ENCODE results near the gene ZNF341. TPM values are rescaled to one million over a fixed set of nuclear protein-coding genes. Genes with fewer than 3 reads are reported as not detected.

Gene ZNF341
- total RNA-seq, 1 donor from 2014 or later: 0.77 TPM

DNA sequence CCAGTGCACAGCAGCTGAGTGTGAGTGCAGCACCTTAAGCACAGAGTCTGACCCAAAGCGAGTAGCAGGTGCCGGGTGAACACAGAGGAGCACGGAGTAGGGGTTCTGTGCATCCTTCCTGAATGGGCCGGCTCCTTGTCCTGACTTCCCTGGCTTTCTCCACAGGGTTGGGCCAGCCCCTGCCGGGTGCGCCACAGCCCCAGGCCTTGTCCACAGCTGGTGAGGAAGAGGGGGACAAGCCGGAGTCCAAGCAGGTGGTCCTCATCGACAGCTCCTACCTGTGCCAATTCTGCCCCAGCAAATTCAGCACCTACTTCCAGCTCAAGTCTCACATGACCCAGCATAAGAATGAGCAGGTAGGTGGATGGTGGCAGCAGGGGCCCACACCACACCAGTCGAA, 34.9 kb downstream of the ZNF341 start:
- no peak for DNase-seq (ENCODE audit: low read depth in 2 of 2)

DNA sequence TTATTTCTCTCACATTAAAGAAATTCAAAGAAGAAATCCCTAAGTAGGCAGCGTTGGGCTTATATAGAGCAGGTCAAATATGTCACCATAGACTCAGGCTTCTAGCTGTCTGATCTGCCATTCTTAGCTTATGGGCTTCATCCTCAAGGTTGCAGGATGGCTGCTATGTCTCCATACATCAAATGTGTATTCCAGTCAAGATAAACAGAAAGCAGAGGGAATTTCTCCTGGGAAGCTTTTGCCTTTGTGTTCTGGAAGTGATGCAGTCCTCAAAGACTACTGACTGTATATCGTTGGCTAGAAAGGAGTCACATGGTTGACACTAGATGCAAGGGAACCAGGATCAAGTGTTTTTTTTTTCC, 36.0 kb downstream of the ZNF341 start:
- DNase-seq (ENCODE audit: low read depth in 2 of 2): no peak

DNA sequence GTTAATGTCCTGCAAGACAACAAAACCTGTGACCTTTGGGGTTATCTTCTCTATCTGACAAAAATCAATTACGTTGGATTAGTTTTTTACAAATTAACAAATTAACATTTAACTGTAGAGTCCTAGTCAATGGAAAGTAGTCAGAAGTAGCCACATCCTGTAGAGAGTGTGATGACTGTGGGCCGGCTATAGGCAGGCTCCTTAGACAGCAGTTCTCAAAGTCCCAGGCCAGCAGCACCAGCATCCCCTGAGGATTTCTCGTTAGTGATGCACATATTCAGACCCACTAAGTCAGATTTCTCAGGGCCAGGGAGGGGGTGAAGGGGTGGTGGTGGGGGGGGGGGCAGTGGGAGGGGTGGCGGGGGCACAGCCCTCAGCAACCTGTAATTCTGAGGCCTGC, 37.2 kb downstream of the ZNF341 start:
- no peak for DNase-seq (ENCODE audit: low read depth in 2 of 2)

GRCh38 chr20:33770005-33770404, 38.2 kb downstream of the ZNF341 start:
- DNase-seq (ENCODE audit: low read depth in 2 of 2): no peak

DNA sequence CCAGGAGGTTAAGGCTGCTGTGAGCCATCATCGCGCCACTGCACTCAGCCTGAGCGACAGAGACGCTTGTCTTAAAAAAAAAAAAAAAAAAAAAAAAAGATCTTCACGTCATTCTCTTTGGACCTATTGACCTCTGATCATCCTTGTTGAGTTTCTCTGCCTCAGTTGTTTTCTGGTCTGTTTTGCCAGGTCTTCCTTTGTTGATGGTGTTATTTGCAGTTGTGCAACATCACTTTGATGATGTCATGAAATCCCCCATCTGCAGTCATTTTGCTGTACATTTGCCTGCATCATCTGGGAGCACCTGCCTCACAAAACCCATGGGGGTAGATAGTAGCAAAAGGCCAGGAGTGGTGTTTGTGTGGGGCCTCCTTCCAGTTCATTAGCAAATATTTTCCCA, 40.1 kb downstream of the ZNF341 start:
- DNase-seq (ENCODE audit: low read depth in 2 of 2): no peak

GRCh38 chr20:33772439-33772838, 40.6 kb downstream of the ZNF341 start:
- no peak for DNase-seq (ENCODE audit: low read depth in 2 of 2)

DNA sequence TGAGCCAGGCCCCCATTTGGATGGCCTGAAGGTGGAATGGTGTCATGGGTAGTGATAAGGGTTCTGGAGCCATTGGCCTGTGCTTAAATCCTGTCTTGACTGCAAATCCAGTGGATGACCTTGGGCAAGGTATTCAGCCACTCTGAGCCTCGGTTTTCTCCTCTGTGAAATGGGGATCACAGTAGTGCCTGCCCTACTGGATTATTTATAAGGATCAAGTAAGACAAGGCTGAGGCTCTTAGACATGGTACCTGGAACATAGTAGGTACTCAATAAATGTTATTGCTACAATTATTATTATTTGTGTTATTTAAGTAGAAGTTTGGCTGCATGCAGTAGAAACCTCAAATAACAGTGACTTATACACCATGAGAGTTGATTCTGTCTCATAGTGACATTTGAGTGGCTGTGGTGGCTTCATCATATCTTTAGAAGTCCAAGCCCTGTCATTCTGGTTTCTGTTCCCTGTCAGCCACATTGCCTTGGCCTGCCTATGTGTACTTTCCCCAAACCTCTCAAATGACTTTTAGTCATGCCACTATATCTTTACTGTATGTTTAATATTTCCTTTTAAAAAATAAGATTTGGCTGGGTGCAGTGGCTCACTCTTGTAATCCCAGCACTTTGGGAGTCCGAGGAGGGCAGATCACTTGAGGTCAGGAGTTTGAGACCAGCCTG, 41.8 kb downstream of the ZNF341 start:
- DNase-seq (ENCODE audit: low read depth in 2 of 2): no peak

DNA sequence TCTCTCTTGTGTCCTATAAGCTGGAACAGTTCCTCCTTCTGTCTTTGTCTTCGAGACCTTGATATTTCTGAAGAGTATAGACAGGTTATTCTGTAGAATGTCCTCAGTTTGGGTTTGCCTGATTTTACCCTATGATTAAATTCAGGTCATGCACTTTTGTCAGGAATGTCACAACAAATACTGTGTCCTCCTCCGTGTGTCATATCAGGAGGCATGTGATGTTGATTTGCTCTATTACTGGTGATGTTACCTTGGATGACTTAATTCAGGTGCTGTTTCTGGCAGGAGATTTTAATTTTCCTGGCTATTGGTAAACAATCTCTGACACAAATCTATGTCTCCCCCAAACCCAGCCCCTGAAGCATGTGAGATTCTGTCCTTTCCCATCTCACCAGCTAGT, 46.0 kb downstream of the ZNF341 start:
- no peak for DNase-seq (ENCODE audit: low read depth in 2 of 2)

GRCh38 chr20:33781133-33781532, 49.3 kb downstream of the ZNF341 start:
- no peak for DNase-seq (ENCODE audit: low read depth in 2 of 2)

DNA sequence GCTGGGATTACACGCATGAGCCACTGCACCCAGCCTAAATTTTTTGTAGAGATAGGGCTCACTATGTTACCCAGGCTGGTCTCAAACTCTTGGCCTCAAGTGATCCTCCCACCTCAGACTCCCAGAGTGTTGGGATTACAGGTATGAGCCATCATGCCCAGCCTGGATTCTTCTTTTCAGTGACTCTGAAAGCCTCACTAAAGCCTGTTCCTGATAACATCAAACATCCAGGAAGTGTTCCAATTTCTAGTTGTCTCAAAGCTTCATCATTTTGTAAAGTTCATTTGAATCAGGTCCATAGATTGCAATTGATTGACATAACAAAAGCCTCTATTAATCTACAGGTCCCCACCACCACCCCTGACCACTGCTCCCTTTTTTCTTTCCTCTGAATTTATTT, 50.1 kb downstream of the ZNF341 start:
- no peak for DNase-seq (ENCODE audit: low read depth in 2 of 2)

GRCh38 chr20:33783256-33783655, 51.5 kb downstream of the ZNF341 start:
- DNase-seq (ENCODE audit: low read depth in 2 of 2): no peak

GRCh38 chr20:33783818-33784217, 52.0 kb downstream of the ZNF341 start:
- DNase-seq (ENCODE audit: low read depth in 2 of 2): no peak

- no peak for DNase-seq (ENCODE audit: low read depth in 2 of 2)
Measured at GRCh38 chr20:33784225-33784624, 52.4 kb downstream of the ZNF341 start.

- no peak for DNase-seq (ENCODE audit: low read depth in 2 of 2)
Measured at GRCh38 chr20:33785503-33785902, 53.7 kb downstream of the ZNF341 start.

GRCh38 chr20:33787253-33787891, 55.6 kb downstream of the ZNF341 start:
- DNase-seq (ENCODE audit: low read depth in 2 of 2): peak in 1 of 2 donors; percentile 76

DNA sequence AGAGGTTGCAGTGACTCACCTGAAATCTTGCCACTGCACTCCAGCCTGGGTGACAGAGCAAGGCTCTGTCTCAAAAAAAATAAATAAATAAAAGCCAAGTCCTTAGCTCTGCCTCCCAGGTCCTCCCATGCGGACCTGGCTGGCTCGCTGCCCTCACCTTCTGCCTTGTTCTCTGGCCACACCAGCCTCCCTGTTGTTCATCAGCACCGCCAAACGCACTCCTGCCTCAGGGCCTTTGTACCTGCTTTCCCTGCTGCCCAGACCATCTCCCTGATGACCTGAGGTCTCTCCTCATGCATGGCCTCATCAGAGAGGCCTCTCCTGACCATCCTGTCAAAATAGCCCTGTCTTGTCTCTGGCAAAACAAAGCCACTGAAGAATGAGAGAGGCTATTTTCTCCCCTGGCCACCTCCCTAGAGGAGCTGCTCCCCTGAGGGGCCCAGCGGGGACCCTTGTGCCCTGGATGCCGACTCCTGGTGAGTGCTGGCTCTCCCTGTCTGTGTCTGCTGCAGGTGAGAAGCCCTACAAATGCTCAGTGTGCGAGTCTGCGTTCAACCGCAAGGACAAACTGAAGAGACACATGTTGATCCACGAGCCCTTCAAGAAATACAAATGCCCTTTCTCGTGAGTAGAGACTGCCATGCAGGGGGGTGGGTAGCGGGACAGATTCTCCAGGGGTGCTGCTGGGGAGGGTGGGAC, 56.7 kb downstream of the ZNF341 start:
- DNase-seq (ENCODE audit: low read depth in 2 of 2): no peak

- DNase-seq (ENCODE audit: low read depth in 2 of 2): peak; percentile 81 to 99
Measured at GRCh38 chr20:33789109-33789857, 57.5 kb downstream of the ZNF341 start.

GRCh38 chr20:33789858-33790182, 58.0 kb downstream of the ZNF341 start:
- no peak for DNase-seq (ENCODE audit: low read depth in 2 of 2)

- no peak for DNase-seq (ENCODE audit: low read depth in 2 of 2)
Measured at GRCh38 chr20:33790566-33790965, 58.8 kb downstream of the ZNF341 start.

DNA sequence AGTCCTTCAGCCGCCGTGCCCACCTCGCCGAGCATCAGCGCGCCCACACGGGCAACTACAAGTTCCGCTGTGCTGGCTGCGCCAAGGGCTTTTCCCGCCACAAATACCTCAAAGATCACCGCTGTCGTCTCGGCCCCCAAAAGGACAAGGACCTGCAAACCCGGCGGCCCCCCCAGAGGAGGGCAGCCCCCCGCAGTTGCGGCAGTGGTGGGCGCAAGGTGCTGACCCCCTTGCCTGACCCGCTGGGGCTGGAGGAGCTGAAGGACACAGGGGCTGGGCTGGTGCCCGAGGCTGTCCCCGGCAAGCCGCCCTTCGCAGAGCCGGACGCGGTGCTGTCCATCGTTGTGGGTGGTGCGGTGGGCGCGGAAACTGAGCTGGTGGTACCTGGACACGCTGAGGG, 59.2 kb downstream of the ZNF341 start:
- no peak for DNase-seq (ENCODE audit: low read depth in 2 of 2)

- no peak for DNase-seq (ENCODE audit: low read depth in 2 of 2)
Measured at GRCh38 chr20:33791540-33791939, 59.7 kb downstream of the ZNF341 start.

- peak in 1 of 2 donors; percentile 65 for DNase-seq (ENCODE audit: low read depth in 2 of 2)
Measured at GRCh38 chr20:33791959-33792597, 60.3 kb downstream of the ZNF341 start.

Measured in dermis microvascular lymphatic vessel endothelial cell (primary cell).